NCI-H2107 (cell line): ENCODE measurements around the gene PRAC2.
"Not testable (repeated sequence)": the region's sequence is repeated elsewhere in the genome, so short reads cannot be mapped to it uniquely, and the experiment has no call there.

ENCODE experiments used
- DNase-seq: peaks from one replicate; lab custom pipeline; 2025; lab: John Stamatoyannopoulos, UW

The PRAC2 gene

GRCh38 chr17:48722915-48723422, at the start of gene PRAC2:
PRAC2 (plus strand) TSS chr17:48723185; CDS start chr17:48724411, 1,226 bp downstream.
- no peak for DNase-seq

DNA sequence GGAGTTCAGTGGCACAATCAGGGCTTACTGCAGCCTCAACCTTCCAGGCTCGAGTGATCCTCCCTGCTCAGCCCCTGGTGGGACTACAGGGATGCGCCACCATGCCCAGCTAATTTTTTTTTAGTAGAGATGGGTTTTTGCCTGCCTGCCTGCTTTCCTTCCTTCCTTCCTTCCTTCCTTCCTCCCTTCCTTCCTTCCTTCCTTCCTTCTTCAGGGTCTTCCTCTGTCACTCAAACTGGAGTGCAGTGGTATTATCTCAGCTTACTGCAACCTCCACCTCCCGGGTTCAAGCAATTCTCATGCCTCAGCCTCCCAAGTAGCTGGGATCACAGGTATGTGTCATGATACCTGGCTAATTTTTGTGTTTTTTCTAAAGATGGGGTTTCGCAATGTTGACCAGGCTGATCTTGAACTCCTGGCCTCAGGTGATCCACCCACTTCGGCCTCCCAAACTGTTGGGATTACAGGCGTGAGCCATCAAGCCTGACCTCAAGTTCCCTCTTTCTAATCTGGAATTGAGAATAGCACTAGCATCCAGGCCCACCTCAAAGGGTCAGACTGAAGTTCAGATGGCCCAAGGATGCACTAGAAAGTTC, 45.9 kb upstream of the PRAC2 start:
- DNase-seq = no peak

DNA sequence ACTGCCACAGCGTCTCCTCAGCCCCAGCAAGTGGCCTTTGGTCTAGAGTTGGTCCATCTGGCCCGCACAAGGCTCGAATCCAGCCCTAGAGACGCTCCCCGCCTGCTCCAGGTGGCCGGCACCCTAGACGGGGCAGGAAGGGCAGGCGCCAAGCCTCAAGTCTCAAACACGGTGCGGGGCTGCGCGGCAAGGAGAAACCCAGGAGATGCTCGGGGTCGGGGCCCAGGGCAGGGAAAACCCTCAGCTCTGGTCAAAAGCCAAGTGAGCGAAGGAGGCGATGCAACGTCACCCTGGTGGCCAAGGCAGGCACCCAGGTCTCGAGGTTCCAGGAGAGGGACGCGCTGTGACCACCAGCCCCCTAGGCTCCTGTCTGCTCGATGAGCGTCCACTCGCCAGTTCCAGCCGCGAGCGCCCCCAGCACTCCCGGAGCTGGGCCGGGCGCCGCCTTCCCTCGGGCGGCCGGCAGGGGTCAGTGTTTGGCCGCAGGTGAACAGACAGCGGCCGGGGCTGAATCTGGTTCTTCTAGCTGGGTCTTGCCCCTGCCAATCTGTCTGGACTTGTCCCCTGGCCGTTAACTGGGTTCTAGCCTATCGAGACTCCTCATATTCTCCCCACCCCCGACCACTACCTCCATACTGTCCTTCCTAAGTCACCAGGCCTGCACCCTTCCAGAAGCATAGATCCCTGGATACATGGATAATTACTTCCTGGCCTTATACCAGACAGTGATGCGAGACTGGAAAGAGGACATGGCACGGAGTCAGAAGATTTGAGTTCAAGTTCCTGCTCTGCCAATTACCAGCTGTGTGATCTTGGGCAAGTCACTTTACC, 44.6 kb upstream of the PRAC2 start:
- peak; percentile 8 for DNase-seq

- DNase-seq = no peak
Measured at GRCh38 chr17:48679385-48680096, 43.4 kb upstream of the PRAC2 start.

DNA sequence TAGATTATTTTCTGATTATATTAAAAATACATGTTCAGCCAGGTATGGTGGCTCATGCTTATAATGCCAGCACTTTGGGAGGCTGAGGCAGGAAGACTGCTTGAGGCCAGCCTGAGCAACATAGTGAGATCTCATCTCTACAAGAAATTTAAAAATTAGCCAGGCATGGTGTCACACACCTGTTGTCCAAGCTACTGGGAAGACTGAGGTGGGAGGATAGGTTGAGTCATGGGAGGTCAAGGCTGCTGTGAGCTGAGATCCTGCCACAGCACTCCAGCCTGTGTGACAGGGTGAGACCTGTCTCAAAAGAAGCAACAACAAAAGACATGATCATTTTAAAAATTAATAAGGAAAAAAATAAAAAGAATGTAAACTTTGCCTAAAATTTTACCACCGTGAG, 41.4 kb upstream of the PRAC2 start:
- DNase-seq = no peak

GRCh38 chr17:48690655-48691054, 32.3 kb upstream of the PRAC2 start:
- DNase-seq = no peak

DNA sequence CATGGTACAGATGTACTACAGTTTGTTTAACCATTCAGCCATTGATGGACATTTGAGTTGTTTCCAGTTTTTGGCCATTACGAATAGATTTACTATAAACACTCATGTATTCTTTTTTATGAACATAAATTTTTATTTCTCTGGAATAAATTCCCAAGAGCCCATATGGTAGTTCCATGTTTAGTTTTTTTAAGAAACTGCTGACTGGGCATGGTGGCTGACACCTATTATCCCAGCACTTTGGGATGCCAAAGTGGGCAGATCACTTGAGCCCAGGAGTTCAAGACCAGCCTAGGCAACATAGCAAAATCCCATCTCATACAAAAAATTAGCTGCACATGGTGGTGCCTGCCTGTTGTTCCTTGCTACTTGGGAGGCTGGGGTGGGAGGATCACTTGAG, 30.9 kb upstream of the PRAC2 start:
- DNase-seq = no peak

GRCh38 chr17:48693178-48693577, 29.8 kb upstream of the PRAC2 start:
- no peak for DNase-seq

DNA sequence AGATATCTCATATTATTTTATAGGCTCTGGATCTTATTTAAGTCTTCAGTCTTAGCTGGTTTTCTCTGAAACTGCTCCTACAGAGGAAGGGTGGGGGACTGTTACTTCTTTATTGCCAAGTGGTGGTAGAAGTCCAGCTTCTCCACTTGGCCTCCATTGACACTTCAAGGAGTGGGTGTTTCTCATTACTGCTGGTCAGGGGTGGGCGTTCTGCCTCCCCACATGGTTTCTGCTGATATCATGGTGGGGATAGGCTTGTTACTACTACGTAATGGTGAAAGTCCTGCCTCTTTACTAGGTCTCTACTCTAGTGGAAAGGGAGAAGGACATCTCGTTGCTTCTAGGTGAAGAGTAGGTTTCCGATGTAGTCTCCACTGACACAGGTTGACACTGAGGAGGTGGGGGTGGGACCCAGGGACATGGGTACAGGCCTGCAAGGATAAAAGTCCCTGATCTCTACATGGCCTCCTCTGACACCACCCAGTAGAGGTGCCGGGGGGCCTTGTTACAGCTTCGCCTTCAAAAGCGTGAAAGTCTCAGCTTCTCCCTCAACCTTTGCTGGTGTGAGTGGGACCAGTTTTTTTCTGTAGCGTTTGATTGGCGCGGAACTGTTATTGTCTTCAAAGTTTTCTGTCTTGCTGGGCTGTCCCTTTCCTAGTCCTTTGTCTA, 21.0 kb upstream of the PRAC2 start:
- DNase-seq = no peak

DNA sequence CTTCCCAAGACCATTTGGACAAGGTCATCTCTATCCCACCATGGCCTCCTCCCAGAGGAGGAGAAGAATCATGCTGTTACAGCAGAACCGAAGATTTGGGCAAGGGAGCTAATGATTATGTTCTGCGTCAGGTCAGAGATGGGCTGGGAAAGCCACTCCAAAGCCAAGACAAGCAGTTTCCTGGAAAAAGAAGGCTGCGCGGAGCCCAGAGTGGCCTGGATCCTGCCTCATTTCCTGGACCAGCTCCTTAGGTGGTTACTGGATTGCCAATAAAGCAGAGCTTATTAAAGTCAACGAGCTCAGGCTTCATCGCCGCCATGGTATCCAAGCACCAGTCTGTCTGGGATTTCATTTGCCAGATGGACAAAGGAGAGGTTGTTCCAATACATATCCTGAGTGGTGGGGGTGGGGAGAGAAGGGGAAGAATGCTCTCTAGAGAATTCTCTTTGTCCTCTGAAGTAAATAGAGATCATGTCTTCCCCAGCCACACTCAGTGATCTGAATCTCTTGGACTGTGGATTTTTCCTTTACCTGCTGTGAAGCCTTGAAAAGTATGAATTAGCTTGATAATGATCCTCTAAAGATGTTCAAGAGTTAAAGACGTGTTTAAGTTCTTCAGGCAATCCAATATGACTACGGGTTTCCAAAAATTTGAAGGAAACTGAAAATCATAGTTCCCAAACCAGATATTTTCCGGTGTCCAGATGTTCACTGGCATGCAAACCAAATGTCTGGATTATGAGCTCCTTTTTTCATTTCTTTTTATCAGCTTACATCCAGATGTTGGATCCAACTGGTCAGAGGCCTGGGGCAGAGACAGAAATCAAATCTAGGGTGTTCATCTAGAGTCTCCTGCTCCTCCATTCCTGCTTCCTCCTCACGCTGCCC, 18.4 kb upstream of the PRAC2 start:
- DNase-seq = no peak

DNA sequence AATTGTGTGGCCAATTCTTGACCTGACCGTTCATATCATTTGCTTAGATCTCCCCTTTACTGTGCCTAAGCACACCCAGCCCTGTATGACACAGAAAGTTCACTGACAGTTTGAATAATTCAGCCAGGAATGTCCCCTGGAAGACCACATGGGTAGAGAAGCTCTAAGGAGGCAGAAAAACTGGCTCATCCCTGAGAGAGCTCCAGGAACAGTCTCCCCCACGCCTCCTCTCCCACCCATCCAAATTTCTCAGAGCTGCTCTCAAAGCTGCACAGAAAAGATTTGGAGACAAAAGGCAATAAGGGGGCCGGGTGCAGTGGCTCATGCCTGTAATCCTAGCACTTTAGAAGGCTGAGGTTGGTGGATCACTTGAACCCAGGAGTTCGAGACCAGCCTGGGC, 11.9 kb upstream of the PRAC2 start:
- no peak for DNase-seq

DNA sequence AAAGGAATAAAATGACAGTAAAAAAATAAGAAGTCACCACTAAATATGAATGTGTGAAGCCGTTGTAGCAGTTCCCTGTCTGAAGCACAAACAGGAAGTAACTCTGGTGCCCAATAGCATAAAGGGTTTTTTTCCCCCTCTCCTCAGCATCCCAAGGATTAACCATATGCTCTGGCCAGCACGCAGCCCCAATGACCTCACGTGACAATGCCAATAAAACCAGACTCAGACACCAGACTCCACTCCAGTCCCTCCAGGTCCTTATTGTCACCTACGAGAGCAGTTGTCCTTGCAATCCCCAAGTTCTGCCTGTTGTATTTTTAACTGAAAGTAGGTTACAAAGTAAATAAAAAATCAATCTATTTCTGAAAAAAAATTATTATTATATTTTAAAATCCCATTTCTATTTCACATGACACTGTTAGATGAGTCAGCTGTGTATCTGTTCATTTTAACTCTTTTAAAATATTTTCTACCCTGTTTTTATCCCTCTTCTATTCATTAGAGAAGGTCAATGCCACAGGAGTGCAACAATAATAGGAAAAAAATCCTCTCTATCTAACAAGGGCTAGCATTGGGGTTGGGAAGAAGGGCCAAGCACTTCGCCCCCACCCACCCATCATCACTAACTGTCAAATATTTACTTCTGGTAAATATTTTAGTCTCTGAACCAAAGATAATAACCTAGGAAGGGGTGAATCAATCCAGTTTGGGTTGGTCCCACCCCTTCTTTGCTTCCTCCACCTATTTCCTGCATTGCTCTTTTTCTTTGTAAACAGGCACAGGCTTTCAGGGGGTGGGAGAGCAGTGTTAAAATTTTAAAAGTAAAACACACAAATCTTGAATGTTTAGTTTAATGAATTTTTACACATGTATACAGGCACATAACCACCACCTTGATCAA, 7.2 kb upstream of the PRAC2 start:
- DNase-seq = no peak

GRCh38 chr17:48716549-48716948, 6.4 kb upstream of the PRAC2 start:
- not testable (repeated sequence) for DNase-seq

DNA sequence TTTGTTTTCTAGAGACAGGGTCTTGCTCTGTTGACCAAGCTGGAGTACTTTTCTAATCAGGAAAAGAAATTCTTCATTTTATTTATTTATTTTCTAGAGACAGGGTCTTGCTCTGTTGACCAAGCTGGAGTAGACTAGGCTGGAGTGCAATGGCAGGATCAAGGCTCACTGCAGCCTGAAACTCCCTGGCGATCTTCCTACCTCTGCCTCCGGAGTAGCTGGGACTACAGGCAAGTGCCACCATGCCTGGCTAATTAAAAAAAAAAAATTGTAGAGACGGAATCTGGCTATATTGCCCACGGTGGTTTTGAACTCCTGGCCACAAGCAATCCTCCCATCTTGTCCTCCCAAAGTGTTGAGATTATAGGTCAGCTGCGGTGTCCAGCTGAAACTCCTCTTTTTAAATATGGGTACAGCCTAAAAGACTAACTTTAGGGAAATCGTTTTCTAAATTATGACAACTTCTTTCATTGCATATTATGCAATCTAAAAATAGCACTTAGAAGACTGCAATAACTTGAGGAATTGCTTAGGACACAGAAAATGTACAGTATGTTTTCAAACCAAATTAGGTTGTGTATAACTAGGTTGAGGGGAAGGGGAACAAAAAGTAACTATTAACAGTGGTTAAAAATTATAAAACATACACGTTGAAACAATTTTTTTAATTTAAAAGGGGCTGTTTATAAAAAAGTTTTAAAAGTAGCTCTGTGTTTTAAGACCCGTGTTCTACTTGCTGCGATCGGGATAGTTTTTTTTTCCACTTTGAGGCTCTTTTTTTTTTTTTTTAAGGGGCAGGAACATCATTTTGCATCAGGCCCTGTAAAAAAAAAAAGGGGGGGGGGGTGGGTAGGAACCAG, 5.4 kb upstream of the PRAC2 start:
- DNase-seq = no peak

- no peak for DNase-seq
Measured at GRCh38 chr17:48718227-48718760, 4.7 kb upstream of the PRAC2 start.

DNA sequence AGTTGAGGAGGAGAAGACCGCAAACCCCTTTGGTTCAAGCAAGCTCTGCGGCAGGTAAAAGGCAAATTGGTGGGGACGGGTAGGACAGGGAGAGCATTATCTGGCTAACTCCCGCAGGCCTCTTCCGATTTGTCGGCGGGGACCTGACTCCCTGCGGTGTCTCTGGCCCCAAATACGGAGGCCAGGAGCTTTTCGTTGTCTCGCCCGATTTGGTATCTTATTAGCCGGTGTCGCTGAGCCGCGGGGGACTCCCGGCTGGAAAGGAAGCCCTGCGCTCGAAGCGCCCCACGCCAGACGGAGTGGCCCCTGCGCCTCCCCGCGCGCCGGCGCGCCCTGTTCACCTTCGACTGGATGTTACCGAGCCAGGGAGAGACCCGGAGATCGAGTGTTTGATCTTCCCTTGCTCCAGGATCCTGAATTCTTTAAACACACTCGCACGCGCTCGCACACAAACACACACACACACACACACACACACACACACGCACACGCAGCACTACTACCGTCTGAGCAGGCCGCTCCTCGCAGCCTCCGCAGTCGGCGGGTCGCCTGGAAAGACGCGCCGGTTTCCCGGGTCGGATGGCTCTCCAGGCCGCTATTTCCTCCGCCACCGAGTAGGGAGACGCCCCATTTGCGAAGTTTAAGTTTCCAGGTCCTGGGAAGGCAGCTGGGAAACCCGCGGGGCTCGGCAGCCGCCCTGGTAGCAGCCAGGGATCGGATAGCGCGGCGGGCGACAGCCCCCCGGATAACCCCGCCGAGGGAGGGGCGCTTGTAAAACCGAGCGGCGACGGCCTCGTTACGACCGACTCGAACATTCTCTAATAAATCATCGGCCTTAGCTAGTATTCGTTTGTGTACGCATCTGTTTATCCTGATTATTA, 4.0 kb upstream of the PRAC2 start:
- no peak for DNase-seq

GRCh38 chr17:48719642-48720265, 3.2 kb upstream of the PRAC2 start:
- DNase-seq = no peak
